ENCODE measurements around the gene CTDSPL.

The CTDSPL gene

GRCh38 chr3:37984596-37984995, 122.9 kb downstream of the CTDSPL start (continued):
- no peak for TF ChIP-seq ZBTB49 (tag by site-specific recombination; IDR thresholded peaks at IDR 0.05; ENCODE audit: low read depth)
- no peak for TF ChIP-seq ZNF704 (tag by site-specific recombination; IDR thresholded peaks at IDR 0.05)
- no peak for TF ChIP-seq ZNF280D (tag by site-specific recombination; IDR thresholded peaks at IDR 0.05)
- TF ChIP-seq ZNF221 (tag by site-specific recombination; IDR thresholded peaks at IDR 0.05; ENCODE audit: borderline replicate concordance), result no peak

GRCh38 chr3:37985637-37986320, 124.1 kb downstream of the CTDSPL start:
- H3K27ac ChIP-seq (ENCODE audit: extremely low read depth, low read depth, low read length), result no peak overlapping the region
- H3K4me3 ChIP-seq (ENCODE audit: low read depth, low read length), result no peak overlapping the region
- TF ChIP-seq ZNF629 (tag by site-specific recombination; IDR thresholded peaks at IDR 0.05) (no peak), ZSCAN4 (tag by site-specific recombination; IDR thresholded peaks at IDR 0.05) (no peak), ZNF785 (tag by site-specific recombination; IDR thresholded peaks at IDR 0.05) (no peak), BCL11B (tag by site-specific recombination; IDR thresholded peaks at IDR 0.05; ENCODE audit: low read depth) (no peak), ZNF433 (tag by site-specific recombination; IDR thresholded peaks at IDR 0.05; ENCODE audit: low read depth) (no peak), ZSCAN16 (tag by site-specific recombination; IDR thresholded peaks at IDR 0.05) (no peak)
- ChIA-PET POLR2A (interaction anchor here (0.5 kb wide), 1 partner anchor 9 kb away, joined by 3 read pairs; no protein-coding TSS in a partner anchor), CTCF (interaction anchor here (0.6 to 2.4 kb wide), 8 partner anchors 11 to 452 kb away, joined by 3 to 12 read pairs (median 4); no protein-coding TSS in a partner anchor)
- no peaks in the 10 kb centered on the region for H3K4me1 ChIP-seq (ENCODE audit: control insufficient read depth, insufficient read depth, low read length)
- no peaks in the 10 kb centered on the region for H3K9me3 ChIP-seq (ENCODE audit: control insufficient read depth, insufficient read depth, low read depth, low read length)
- peaks cover 0 to 12% of the 10 kb centered on the region in 2 experiments; a peak in 1 of 3 replicates for H3K36me3 ChIP-seq (ENCODE audit: control insufficient read depth in 2 of 2, insufficient read depth in 1 of 2, low read length in 2 of 2)

GRCh38 chr3:37986479-37987314, 125.0 kb downstream of the CTDSPL start:
- ChIA-PET CTCF (interaction anchor here (0.6 to 2.4 kb wide), 5 partner anchors 10 to 453 kb away, joined by 3 to 12 read pairs (median 3); no protein-coding TSS in a partner anchor), POLR2A (no interaction called here)
- no peak overlapping the region for H3K27ac ChIP-seq (ENCODE audit: extremely low read depth, low read depth, low read length)
- no peak for TF ChIP-seq ZNF549 (tag by site-specific recombination; IDR thresholded peaks at IDR 0.05)
- TF ChIP-seq KLF1 (tag by site-specific recombination; IDR thresholded peaks at IDR 0.05), result peak; percentile 96
- TF ChIP-seq KLF8 (tag by site-specific recombination; IDR thresholded peaks at IDR 0.05), result no peak
- no peak for TF ChIP-seq ZBTB44 (tag by site-specific recombination; IDR thresholded peaks at IDR 0.05)
- peak; percentile 21; the same call in 1 of the 2 replicates for TF ChIP-seq ZFHX2 (tag by site-specific recombination; conservative IDR thresholded peaks at IDR 0.05)
- no peak for TF ChIP-seq ZNF629 (tag by site-specific recombination; IDR thresholded peaks at IDR 0.05)
- TF ChIP-seq KLF7 (tag by site-specific recombination; IDR thresholded peaks at IDR 0.05; ENCODE audit: borderline replicate concordance), result no peak
- no peak for TF ChIP-seq ZNF677 (tag by site-specific recombination; IDR thresholded peaks at IDR 0.05)
- TF ChIP-seq ZBTB6 (tag by site-specific recombination; IDR thresholded peaks at IDR 0.05), result peak; percentile 79; the same call in 1 of the 2 replicates
- TF ChIP-seq ZNF404 (tag by site-specific recombination; IDR thresholded peaks at IDR 0.05), result no peak

More at GRCh38 chr3:37986479-37987314, 125.0 kb downstream of the CTDSPL start:
- no peak overlapping the region for H3K4me3 ChIP-seq (ENCODE audit: low read depth, low read length)
- no peaks in the 10 kb centered on the region for H3K4me1 ChIP-seq (ENCODE audit: control insufficient read depth, insufficient read depth, low read length)
- H3K36me3 ChIP-seq (ENCODE audit: control insufficient read depth in 2 of 2, insufficient read depth in 1 of 2, low read length in 2 of 2), result peaks cover 0 to 11% of the 10 kb centered on the region in 2 experiments; a peak in 1 of 3 replicates
- no peaks in the 10 kb centered on the region for H3K9me3 ChIP-seq (ENCODE audit: control insufficient read depth, insufficient read depth, low read depth, low read length)
